Measurements from ENCODE around the gene RPTOR.

RPTOR gene

DNA sequence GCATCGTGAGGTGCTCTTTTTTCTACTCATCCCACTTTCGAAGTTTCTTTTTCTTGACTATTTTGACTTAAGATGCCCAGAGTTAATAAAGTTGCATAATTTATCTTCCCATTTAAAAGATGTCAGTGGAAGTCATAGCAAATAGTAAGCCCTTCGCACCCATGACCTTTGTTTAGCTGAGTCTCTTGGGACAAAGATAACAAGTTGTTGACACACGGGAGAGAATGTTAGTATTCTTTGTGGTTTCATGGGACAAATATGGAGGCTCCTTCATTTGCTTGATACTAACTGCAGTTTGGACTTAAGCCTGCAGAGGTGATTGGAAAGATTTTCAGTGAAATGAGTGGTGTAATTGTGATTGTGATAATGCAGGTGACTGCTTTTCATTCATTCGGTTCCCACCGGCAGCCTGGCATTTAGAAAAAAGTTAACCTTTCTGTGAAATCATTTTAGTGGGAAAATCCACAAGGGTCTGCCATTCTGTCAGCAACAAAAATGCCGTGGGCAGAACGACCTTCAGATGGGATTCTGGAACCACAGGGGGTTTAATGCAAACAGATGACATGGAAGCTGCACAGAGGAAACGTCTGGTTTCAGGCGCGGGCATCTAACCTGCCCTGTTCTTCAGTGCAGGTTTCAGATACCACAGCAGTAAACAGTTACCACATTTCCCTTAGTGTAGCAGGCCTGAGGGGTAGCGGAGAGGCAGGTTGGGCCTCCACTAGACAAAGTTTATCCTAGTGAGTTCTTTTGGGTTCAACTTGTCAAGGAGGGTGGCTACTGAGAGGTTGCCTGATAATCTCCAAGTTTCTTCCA lies 123.0 kb downstream of the RPTOR start:
- DNase-seq (ENCODE audit: low read depth, low spot score) = no peak
- H3K9me3 ChIP-seq (ENCODE audit: low read depth, low read length) = no peaks in the 10 kb centered on the region

DNA sequence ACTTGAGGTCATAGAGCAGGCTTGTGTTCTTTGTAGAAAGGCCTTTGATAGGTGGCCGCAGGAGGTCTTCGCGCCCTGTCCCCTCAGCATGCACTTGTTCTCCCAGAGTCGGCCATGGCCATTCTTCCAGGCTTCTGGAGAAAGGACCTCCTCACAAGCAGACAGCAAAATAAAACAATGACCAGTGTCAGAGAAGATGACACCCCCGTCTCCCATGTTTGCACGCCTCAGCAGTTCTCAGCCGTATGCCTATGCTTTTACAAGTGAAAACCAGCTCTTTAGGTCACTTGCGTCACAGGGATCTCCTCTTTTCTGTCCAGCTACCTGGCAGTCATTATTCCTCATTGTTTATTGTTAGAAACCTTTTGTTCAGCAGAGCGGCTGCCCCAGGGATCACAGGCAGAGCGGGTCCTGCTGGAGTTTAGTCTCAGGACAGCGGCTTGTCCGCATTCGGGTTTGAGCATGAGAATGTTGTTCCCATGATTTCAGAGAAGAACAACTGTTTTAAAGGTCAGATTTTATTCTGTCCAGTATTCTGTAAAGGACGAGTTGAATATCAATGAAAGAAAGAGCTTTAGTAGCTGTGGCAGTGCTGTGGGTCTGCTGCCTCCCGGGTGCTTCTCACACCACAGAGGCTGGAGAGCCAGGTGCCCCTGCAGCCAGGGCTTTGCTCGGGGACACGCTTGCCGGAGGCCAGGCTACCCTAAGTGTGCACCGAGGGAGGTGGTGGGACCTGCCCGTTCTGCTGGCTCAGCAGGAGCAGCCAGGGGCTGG lies 123.9 kb downstream of the RPTOR start:
- H3K9me3 ChIP-seq (ENCODE audit: low read depth, low read length) = no peaks in the 10 kb centered on the region
- no peak overlapping the region for H3K27ac ChIP-seq
- TF ChIP-seq POLR2AphosphoS5 (IDR thresholded peaks at IDR 0.05; ENCODE audit: borderline replicate concordance, low read depth, low read length) (no peak), EZH2 (IDR thresholded peaks at IDR 0.05) (no peak), FOXP2 (optimal IDR thresholded peaks at IDR 0.05; ENCODE audit: control extremely low read depth, extremely low read length, insufficient read depth) (no peak)
- H3K4me3 ChIP-seq = no peak overlapping the region
- no peak for DNase-seq (ENCODE audit: low read depth, low spot score)
- no peak overlapping the region for H3K9ac ChIP-seq (ENCODE audit: insufficient read length)
- 0 out of 2 replicates have a peak, but pooled peaks cover 3% of the 10 kb centered on the region for H3K36me3 ChIP-seq (ENCODE audit: insufficient read depth, low read length)

More for the DNA sequence above, 123.0 kb downstream of the RPTOR start:
- H3K27ac ChIP-seq = no peak overlapping the region
- TF ChIP-seq EZH2 (IDR thresholded peaks at IDR 0.05) (no peak), POLR2AphosphoS5 (IDR thresholded peaks at IDR 0.05; ENCODE audit: borderline replicate concordance, low read depth, low read length) (no peak), FOXP2 (optimal IDR thresholded peaks at IDR 0.05; ENCODE audit: control extremely low read depth, extremely low read length, insufficient read depth) (no peak)
- 0 out of 2 replicates have a peak, but pooled peaks cover 3% of the 10 kb centered on the region for H3K36me3 ChIP-seq (ENCODE audit: insufficient read depth, low read length)
- H3K4me3 ChIP-seq = no peak overlapping the region
- H3K9ac ChIP-seq (ENCODE audit: insufficient read length) = no peak overlapping the region

DNA sequence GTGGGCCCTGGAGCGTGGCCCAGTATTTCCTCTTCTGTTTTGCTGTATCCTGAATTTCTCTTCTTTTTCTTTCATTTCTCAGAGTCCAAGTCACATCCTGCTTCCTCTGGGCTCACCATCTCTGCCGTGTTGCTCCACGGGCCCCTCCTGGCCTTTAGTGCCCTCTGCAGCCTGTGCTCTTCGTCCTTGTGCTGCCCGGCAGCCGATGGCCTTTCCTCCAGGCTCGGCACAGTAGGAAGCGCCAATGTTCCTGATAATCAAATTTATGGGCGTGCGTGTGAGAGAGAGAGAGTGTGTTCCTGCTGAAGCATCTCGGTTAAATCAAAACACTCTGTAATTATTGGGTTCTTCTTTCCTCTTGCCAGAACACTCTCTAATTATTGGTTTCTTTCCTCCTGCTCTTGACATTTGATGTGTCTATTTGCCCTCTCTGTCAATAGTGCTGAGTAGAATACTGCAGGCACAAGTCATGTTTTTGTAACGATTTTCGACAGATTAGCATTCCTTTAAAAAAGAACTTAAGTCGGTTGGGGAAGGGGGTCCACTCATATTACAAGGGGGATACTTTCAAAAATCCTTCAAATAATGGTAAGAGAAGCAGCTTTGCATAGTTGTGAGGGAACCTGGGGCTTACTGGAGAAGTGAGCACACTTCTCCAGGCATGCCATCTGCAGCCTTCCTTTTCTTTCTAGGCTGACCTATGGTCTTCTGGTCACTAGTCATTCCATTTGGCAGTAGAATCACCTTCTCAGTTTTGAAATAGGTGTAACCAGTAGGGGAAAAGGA lies 126.6 kb downstream of the RPTOR start:
- TF ChIP-seq FOXP2 (optimal IDR thresholded peaks at IDR 0.05; ENCODE audit: control extremely low read depth, extremely low read length, insufficient read depth) (no peak), EZH2 (IDR thresholded peaks at IDR 0.05) (no peak), POLR2AphosphoS5 (IDR thresholded peaks at IDR 0.05; ENCODE audit: borderline replicate concordance, low read depth, low read length) (no peak)
- Histone ChIP-seq H3K9ac (ENCODE audit: insufficient read length) (no peak overlapping the region), H3K9me3 (ENCODE audit: low read depth, low read length) (no peaks in the 10 kb centered on the region), H3K27ac (no peak overlapping the region), H3K36me3 (ENCODE audit: insufficient read depth, low read length) (0 out of 2 replicates have a peak, but pooled peaks cover 3% of the 10 kb centered on the region), H3K4me3 (no peak overlapping the region)
- no peak for DNase-seq (ENCODE audit: low read depth, low spot score)

DNA sequence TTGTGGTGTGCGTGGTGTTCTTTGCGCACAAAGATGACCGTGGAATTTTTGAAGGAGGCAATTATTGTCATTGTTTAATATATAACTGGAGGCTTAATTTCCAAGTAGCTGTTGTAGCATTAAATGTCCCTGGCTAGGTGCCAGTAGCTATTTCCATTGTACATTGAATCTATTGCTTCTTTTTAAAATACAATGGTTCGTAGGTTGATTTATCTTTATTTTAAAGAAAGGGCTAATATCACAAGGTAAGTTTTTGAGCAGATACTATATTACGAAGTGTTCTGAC lies 127.1 kb downstream of the RPTOR start:
- Histone ChIP-seq H3K36me3 (ENCODE audit: insufficient read depth, low read length) (0 out of 2 replicates have a peak, but pooled peaks cover 3% of the 10 kb centered on the region), H3K9me3 (ENCODE audit: low read depth, low read length) (no peaks in the 10 kb centered on the region), H3K9ac (ENCODE audit: insufficient read length) (no peak overlapping the region), H3K4me3 (no peak overlapping the region), H3K27ac (no peak overlapping the region)
- TF ChIP-seq EZH2 (IDR thresholded peaks at IDR 0.05) = no peak
- TF ChIP-seq FOXP2 (optimal IDR thresholded peaks at IDR 0.05; ENCODE audit: control extremely low read depth, extremely low read length, insufficient read depth) = no peak
- TF ChIP-seq POLR2AphosphoS5 (IDR thresholded peaks at IDR 0.05; ENCODE audit: borderline replicate concordance, low read depth, low read length) = no peak
- DNase-seq (ENCODE audit: low read depth, low spot score) = no peak

DNA sequence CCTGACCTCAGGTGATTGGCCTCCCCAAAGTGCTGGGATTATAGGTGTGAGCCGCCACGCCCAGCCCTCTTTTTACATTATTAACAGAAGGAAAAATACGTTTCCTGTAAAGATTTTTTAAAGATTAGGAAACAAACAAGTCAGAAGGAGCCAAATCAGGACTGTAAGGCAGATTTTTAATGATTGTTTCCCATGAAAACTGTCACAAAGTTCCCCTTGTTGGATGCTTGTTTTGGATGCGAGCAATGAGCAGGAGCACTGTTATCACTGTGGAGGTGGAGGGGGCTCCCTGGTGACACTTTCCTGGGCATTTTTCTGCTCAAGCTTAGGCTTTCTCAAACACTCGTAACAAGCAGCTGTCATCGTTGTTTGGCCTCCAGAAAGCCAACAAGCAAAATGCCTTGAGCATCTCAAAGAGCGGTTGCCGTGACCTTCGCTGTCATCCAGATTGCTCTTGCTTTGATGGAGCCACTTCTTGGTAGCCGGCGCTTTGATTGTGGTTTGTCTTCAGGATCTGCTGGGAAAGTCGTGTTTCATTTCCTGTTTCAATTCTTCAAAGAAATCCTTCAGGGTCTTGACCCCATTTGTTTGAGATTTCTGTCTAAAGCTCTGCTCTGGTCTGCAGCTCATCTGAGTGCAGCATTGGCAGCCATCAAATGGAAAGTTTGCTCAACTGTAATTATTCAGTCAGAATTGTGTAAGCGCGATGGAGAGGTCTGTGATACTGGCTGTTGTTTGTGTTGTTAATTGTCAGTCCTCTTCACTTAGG lies 128.7 kb downstream of the RPTOR start:
- H3K9me3 ChIP-seq (ENCODE audit: low read depth, low read length) = no peaks in the 10 kb centered on the region
- TF ChIP-seq EZH2 (IDR thresholded peaks at IDR 0.05) (no peak), FOXP2 (optimal IDR thresholded peaks at IDR 0.05; ENCODE audit: control extremely low read depth, extremely low read length, insufficient read depth) (no peak), POLR2AphosphoS5 (IDR thresholded peaks at IDR 0.05; ENCODE audit: borderline replicate concordance, low read depth, low read length) (no peak)
- DNase-seq (ENCODE audit: low read depth, low spot score) = no peak
- H3K27ac ChIP-seq = no peak overlapping the region
- no peak overlapping the region for H3K4me3 ChIP-seq
- no peak overlapping the region for H3K9ac ChIP-seq (ENCODE audit: insufficient read length)
- H3K36me3 ChIP-seq (ENCODE audit: insufficient read depth, low read length) = 0 out of 2 replicates have a peak, but pooled peaks cover 3% of the 10 kb centered on the region

DNA sequence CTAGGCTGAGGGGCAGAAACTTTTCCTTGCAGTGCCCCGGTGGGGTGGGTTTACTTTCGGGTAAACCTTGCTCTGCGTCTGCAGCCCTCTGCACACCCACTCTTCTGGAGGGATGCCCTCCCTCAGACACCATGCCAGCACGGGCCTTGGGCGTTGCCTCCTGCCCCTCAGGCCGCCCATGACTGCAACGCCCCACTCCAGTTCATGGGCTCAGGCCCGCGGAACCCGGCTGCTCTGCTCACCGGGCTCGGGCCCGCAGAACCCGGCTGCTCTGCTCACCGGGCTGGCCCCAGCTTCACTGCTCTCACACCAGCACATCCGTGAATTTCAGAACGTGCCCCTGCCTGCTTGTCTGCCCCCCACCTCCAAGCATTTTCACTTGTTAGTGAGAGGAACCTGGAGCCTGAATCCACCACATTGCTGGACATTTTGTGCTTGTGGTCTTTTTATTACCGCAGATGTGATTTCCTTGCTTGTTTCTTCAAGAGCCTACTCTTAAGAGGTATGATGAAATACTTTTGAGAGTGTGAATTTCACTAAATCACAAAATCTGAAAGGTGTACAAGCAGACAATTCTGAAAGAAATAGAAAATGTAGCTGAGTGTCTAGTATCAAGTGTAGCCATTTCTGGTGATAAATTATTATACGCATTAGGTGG lies 130.9 kb downstream of the RPTOR start:
- Histone ChIP-seq H3K9ac (ENCODE audit: insufficient read length) (no peak overlapping the region), H3K4me3 (no peak overlapping the region), H3K27ac (no peak overlapping the region), H3K9me3 (ENCODE audit: low read depth, low read length) (no peaks in the 10 kb centered on the region), H3K36me3 (ENCODE audit: insufficient read depth, low read length) (0 out of 2 replicates have a peak, but pooled peaks cover 3% of the 10 kb centered on the region)
- no peak for DNase-seq (ENCODE audit: low read depth, low spot score)
- TF ChIP-seq POLR2AphosphoS5 (IDR thresholded peaks at IDR 0.05; ENCODE audit: borderline replicate concordance, low read depth, low read length) = no peak

DNA sequence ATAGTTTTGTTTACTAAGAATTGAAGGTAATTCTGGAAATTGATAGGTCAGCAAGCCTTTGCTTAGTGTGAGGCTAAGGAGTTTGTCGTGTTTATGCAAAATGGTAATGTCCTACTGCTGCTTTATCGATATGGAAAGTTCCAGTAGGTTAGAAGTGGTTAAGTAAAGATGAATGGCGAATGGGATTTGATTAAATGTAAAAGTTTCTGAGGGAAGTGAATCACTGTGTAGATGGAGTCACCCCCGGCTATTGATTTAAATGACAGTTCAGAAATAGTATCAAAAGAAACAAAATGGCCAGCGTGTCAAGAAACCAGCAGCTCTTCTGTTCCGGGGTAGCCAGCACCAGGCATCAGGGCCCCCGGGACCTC lies 131.4 kb downstream of the RPTOR start:
- 0 out of 2 replicates have a peak, but pooled peaks cover 3% of the 10 kb centered on the region for H3K36me3 ChIP-seq (ENCODE audit: insufficient read depth, low read length)
- no peak overlapping the region for H3K4me3 ChIP-seq
- TF ChIP-seq FOXP2 (optimal IDR thresholded peaks at IDR 0.05; ENCODE audit: control extremely low read depth, extremely low read length, insufficient read depth) (no peak), POLR2AphosphoS5 (IDR thresholded peaks at IDR 0.05; ENCODE audit: borderline replicate concordance, low read depth, low read length) (no peak), EZH2 (IDR thresholded peaks at IDR 0.05) (no peak)
- no peak overlapping the region for H3K27ac ChIP-seq
- H3K9me3 ChIP-seq (ENCODE audit: low read depth, low read length) = no peaks in the 10 kb centered on the region
- no peak overlapping the region for H3K9ac ChIP-seq (ENCODE audit: insufficient read length)
- DNase-seq (ENCODE audit: low read depth, low spot score) = no peak
